Endothelial cell (in vitro differentiated cells): ENCODE results near the gene FGB. TPM values are rescaled to one million over a fixed set of nuclear protein-coding genes. Genes with fewer than 3 reads are reported as not detected.

Source experiments
- DNase-seq: peaks from one replicate; pipeline ENCODE4 v3.0.0; 2021; ENCODE audit warnings: low spot score
- H3K27ac Mint-ChIP-seq: one replicate; pipeline ENCODE4 v1.8.0; 2021; ENCODE audit warnings: mixed read lengths, inconsistent platforms; ENCODE audit not compliant: unreplicated experiment
- H3K27me3 Mint-ChIP-seq: one replicate; pipeline ENCODE4 v1.8.0; 2021; ENCODE audit warnings: mild to moderate bottlenecking, moderate library complexity, mixed read lengths, inconsistent platforms; ENCODE audit not compliant: unreplicated experiment
- H3K36me3 Mint-ChIP-seq: one replicate; pipeline ENCODE4 v1.8.0; 2021; ENCODE audit warnings: mild to moderate bottlenecking, low read depth, mixed read lengths, inconsistent platforms; ENCODE audit not compliant: unreplicated experiment
- H3K4me1 Mint-ChIP-seq: one replicate; pipeline ENCODE4 v1.8.0; 2021; ENCODE audit warnings: mild to moderate bottlenecking, mixed read lengths, inconsistent platforms; ENCODE audit not compliant: unreplicated experiment
- H3K4me3 Mint-ChIP-seq: one replicate; pipeline ENCODE4 v1.8.0; 2021; ENCODE audit warnings: mild to moderate bottlenecking, mixed read lengths, inconsistent platforms; ENCODE audit not compliant: unreplicated experiment
- H3K9me3 Mint-ChIP-seq: one replicate; pipeline ENCODE4 v1.8.0; 2021; ENCODE audit warnings: mixed read lengths, inconsistent platforms; ENCODE audit not compliant: unreplicated experiment
- total RNA-seq: library from RNA; stranded (reverse); fragmentation: NEBNext Ultra II Directional; extraction: Animal tissue kit (Norgen Biotek cat#: 25700); gene quantifications from one replicate; pipeline ENCODE4 v1.2.1, GENCODE V29; 2021; ENCODE audit not compliant: unreplicated experiment
- TF ChIP-seq, protein P1 (sequence below): fragments of 200-600 bp; sonication (generic); IDR thresholded peaks from one replicate; pipeline ENCODE4 v1.5.0; 2021; ENCODE audit warnings: antibody characterized with exemption; ENCODE audit not compliant: unreplicated experiment

Gene FGB
- total RNA-seq, 1 donor from 2014 or later: not detected

GRCh38 chr4:154583230-154583629 lies 20.4 kb downstream of the FGB start:
- TF ChIP-seq, protein P1, sequence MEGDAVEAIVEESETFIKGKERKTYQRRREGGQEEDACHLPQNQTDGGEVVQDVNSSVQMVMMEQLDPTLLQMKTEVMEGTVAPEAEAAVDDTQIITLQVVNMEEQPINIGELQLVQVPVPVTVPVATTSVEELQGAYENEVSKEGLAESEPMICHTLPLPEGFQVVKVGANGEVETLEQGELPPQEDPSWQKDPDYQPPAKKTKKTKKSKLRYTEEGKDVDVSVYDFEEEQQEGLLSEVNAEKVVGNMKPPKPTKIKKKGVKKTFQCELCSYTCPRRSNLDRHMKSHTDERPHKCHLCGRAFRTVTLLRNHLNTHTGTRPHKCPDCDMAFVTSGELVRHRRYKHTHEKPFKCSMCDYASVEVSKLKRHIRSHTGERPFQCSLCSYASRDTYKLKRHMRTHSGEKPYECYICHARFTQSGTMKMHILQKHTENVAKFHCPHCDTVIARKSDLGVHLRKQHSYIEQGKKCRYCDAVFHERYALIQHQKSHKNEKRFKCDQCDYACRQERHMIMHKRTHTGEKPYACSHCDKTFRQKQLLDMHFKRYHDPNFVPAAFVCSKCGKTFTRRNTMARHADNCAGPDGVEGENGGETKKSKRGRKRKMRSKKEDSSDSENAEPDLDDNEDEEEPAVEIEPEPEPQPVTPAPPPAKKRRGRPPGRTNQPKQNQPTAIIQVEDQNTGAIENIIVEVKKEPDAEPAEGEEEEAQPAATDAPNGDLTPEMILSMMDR: no peak
- no peaks in the 10 kb centered on the region for H3K36me3 Mint-ChIP-seq
- no peak overlapping the region for H3K27ac Mint-ChIP-seq
- no peaks in the 10 kb centered on the region for H3K27me3 Mint-ChIP-seq
- H3K9me3 Mint-ChIP-seq: no peaks in the 10 kb centered on the region
- no peak for DNase-seq
- no peak overlapping the region for H3K4me3 Mint-ChIP-seq
- H3K4me1 Mint-ChIP-seq: no peaks in the 10 kb centered on the region

- no peaks in the 10 kb centered on the region for H3K27me3 Mint-ChIP-seq
- no peaks in the 10 kb centered on the region for H3K9me3 Mint-ChIP-seq
- TF ChIP-seq, protein P1: no peak
- H3K27ac Mint-ChIP-seq: no peak overlapping the region
- no peaks in the 10 kb centered on the region for H3K36me3 Mint-ChIP-seq
- DNase-seq: no peak
- H3K4me1 Mint-ChIP-seq: no peaks in the 10 kb centered on the region
- H3K4me3 Mint-ChIP-seq: no peak overlapping the region
Measured at GRCh38 chr4:154583677-154584076, 20.9 kb downstream of the FGB start.

GRCh38 chr4:154584259-154584658 lies 21.4 kb downstream of the FGB start:
- H3K4me3 Mint-ChIP-seq: no peak overlapping the region
- H3K4me1 Mint-ChIP-seq: no peaks in the 10 kb centered on the region
- TF ChIP-seq, protein P1: no peak
- H3K9me3 Mint-ChIP-seq: no peaks in the 10 kb centered on the region
- no peaks in the 10 kb centered on the region for H3K36me3 Mint-ChIP-seq
- no peak for DNase-seq
- no peaks in the 10 kb centered on the region for H3K27me3 Mint-ChIP-seq
- no peak overlapping the region for H3K27ac Mint-ChIP-seq

- TF ChIP-seq, protein P1: no peak
- H3K36me3 Mint-ChIP-seq: no peaks in the 10 kb centered on the region
- no peaks in the 10 kb centered on the region for H3K27me3 Mint-ChIP-seq
- no peak overlapping the region for H3K4me3 Mint-ChIP-seq
- no peaks in the 10 kb centered on the region for H3K9me3 Mint-ChIP-seq
- no peaks in the 10 kb centered on the region for H3K4me1 Mint-ChIP-seq
- no peak overlapping the region for H3K27ac Mint-ChIP-seq
- DNase-seq: no peak
Measured at GRCh38 chr4:154585369-154586018, 22.7 kb downstream of the FGB start.

DNA sequence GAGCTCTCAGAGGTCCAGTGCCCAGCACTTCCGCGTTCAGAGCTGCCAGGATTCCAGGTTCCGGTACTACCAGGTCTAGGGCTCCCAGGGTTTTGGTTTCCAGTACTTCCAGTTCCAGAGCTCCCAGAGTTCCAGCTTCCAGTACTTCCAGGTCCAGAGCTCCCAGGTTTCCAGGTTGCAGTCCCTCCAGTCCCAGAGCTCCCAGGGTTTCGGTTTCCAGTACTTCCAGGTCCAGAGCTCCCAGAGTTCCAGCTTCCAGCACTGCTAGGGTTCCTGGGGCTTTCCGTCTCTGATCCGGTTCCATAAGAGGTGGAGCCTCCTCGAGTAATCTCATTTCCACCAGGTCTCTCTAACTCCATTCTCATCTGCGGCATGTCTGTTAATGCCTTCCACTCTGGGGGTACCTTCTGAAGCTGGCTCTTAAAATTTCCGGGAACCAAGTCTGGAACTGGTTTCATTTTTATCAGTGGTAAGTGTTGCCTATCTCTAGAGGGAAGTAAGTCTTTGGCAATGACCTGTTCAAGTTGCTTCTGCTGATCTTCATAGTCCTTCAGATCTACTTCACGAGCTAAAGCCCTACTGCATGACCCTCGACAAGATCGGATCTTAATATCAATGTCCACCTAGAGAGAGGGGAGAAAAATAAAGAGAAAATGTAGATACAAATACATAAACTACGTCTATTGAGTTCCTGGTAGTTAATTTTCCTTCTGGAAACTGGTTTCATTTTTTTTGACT lies 23.7 kb downstream of the FGB start:
- TF ChIP-seq, protein P1: no peak
- Mint-ChIP-seq H3K4me3 (no peak overlapping the region), H3K27me3 (no peaks in the 10 kb centered on the region), H3K27ac (no peak overlapping the region), H3K9me3 (no peaks in the 10 kb centered on the region), H3K36me3 (no peaks in the 10 kb centered on the region), H3K4me1 (no peaks in the 10 kb centered on the region)
- no peak for DNase-seq
